Activated CD4-positive, alpha-beta memory T cell treated with anti-CD3 and anti-CD28 coated beads for 36 hours (primary cell): Measurements from ENCODE around the gene PHACTR2. TPM values are rescaled to one million over a fixed set of nuclear protein-coding genes. Genes with fewer than 3 reads are reported as not detected.

ENCODE experiments used
- CTCF ChIA-PET: fragments of 350-600 bp; sonication (Branson Sonifier 250); formaldehyde crosslinking; loops from one replicate; lab custom pipeline; 2021; ENCODE audit warnings: antibody characterized with exemption, inconsistent platforms; lab: Charles Lee
- POLR2A ChIA-PET: fragments of 350-600 bp; sonication (Branson Sonifier 250); formaldehyde crosslinking; loops from one replicate; lab custom pipeline; 2021; ENCODE audit warnings: antibody characterized with exemption; lab: Charles Lee
- DNase-seq: peaks from one replicate; pipeline ENCODE4 v3.0.0-alpha.2; 2020
- H3K27ac Mint-ChIP-seq: one replicate; pipeline ENCODE4 v1.8.0; 2021; ENCODE audit warnings: mixed read lengths
- H3K27me3 Mint-ChIP-seq: one replicate; pipeline ENCODE4 v1.8.0; 2021; ENCODE audit warnings: mixed read lengths
- H3K36me3 Mint-ChIP-seq: one replicate; pipeline ENCODE4 v1.8.0; 2021; ENCODE audit warnings: mixed read lengths
- H3K4me1 Mint-ChIP-seq: one replicate; pipeline ENCODE4 v1.8.0; 2021; ENCODE audit warnings: low read depth, mixed read lengths
- H3K4me3 Mint-ChIP-seq: one replicate; pipeline ENCODE4 v1.8.0; 2021; ENCODE audit warnings: mild to moderate bottlenecking, mixed read lengths
- H3K9me3 Mint-ChIP-seq: one replicate; pipeline ENCODE4 v1.8.0; 2021; ENCODE audit warnings: mixed read lengths
- intact Hi-C: fragments of 100-400 bp; cut with micrococcal nuclease; formaldehyde crosslinking; loops from one replicate; pipeline ENCODE4 v1.15.1; 2023
- total RNA-seq, 2 experiments: library from RNA; stranded (reverse); gene quantifications; one replicate each; pipeline ENCODE4 v1.2.3, GENCODE V29; 2021

PHACTR2 gene
- total RNA-seq, 2 experiments from 2014 or later = 26.1 to 28.1 TPM

DNA sequence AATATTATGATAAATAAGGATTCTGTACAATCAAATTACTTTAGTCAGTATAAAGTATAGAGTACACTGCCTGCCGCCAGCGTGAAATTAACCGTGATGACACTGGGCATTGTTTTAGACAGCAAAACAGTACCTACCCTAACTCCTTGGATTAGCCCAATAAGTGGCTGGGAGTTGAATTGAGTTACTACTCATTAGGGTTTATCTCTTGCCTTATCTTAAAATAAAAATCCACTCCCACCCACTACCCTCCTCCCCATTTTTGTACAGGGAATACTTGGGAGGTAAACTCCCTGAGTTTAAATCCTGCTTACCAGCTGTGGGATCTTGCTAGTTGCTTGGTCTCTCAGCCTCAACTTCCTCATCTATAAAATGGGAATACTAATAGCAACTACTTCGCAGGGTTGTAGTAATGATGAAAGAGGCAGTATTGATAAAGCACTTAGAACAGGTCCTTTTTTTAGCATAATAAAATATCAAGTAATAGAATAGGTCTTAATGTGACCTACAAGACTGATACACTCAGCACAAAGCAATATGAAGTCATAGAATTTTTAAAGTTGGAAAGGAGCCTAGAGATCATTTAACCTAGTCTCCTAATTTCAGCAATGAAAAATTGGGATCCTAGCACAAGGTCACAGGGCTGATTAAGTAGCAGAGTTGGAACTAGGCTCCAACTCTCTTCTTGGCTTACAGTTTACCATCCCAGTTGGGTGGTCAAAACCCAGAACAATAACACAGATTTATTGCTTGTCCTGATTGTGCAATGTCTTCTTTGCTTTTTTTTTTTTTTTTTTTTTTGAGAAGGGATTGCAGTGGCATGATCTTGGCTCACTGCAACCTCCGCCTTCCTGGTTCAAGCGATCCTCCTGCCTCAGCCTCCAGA lies 23.8 kb downstream of the PHACTR2 start:
- POLR2A ChIA-PET = no interaction called here
- Mint-ChIP-seq H3K27ac (no peak overlapping the region), H3K27me3 (no peaks in the 10 kb centered on the region)

DNA sequence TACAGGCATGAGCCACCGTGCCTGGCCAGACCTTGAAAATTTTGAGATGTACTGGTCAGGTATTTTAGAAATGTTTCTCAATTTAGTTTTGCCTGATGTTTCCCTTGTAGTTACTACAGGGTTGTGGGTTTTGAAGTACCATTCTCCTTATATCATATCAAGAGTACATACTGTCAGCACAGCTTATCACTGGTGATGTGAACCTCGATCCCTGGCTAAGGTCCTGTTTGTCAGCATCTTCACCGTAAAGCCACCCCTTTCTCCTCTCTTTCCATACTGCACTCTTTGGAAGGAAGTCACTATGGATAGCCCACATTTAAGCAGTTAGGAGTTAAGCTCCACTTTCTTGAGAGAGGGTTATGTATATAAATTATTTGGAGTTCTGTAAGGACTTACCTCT lies 27.8 kb downstream of the PHACTR2 start:
- Mint-ChIP-seq H3K4me1 (peaks cover 3% of the 10 kb centered on the region), H3K27me3 (no peaks in the 10 kb centered on the region)
- CTCF ChIA-PET = interaction anchor here (1.0 to 1.7 kb wide), 2 partner anchors 10 to 235 kb away, joined by 3 to 5 read pairs; no protein-coding TSS in a partner anchor

More for the DNA sequence above, 23.8 kb downstream of the PHACTR2 start:
- CTCF ChIA-PET = no interaction called here
- H3K4me3 Mint-ChIP-seq = no peak overlapping the region
- no peaks in the 10 kb centered on the region for H3K9me3 Mint-ChIP-seq
- intact Hi-C loops = no loop called here
- peaks cover 5% of the 10 kb centered on the region for H3K36me3 Mint-ChIP-seq
- peaks cover 11% of the 10 kb centered on the region for H3K4me1 Mint-ChIP-seq
- DNase-seq = no peak

DNA sequence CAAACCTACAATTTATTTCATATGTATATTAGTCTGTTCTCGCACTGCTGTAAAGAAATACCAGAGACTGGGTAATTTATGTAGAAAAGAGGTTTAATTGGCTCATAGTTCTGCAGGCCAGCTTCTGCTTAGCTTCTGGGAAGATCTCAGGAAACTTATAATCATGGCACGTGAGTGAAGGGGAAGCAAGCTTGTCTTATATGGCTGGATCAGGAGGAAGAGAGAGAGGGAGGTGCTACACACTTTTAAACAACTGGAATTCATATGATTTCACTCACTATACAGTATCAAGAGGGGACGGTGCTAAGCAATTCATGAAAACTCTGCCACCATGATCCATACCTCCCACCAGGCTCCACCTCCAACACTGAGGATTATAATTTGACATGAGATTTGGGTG lies 29.9 kb downstream of the PHACTR2 start:
- ChIA-PET POLR2A (no interaction called here), CTCF (no interaction called here)
- H3K36me3 Mint-ChIP-seq = peaks cover 6% of the 10 kb centered on the region
- H3K4me3 Mint-ChIP-seq = no peak overlapping the region
- no peak overlapping the region for H3K27ac Mint-ChIP-seq
- no peaks in the 10 kb centered on the region for H3K27me3 Mint-ChIP-seq
- DNase-seq = no peak
- intact Hi-C loops = no loop called here
- H3K9me3 Mint-ChIP-seq = peaks cover 9% of the 10 kb centered on the region
- H3K4me1 Mint-ChIP-seq = peaks cover 3% of the 10 kb centered on the region

More for the DNA sequence above, 27.8 kb downstream of the PHACTR2 start:
- Mint-ChIP-seq H3K9me3 (peaks cover 9% of the 10 kb centered on the region), H3K36me3 (peaks cover 6% of the 10 kb centered on the region), H3K27ac (no peak overlapping the region), H3K4me3 (no peak overlapping the region)
- intact Hi-C loops = no loop called here
- DNase-seq = no peak
- POLR2A ChIA-PET = no interaction called here

DNA sequence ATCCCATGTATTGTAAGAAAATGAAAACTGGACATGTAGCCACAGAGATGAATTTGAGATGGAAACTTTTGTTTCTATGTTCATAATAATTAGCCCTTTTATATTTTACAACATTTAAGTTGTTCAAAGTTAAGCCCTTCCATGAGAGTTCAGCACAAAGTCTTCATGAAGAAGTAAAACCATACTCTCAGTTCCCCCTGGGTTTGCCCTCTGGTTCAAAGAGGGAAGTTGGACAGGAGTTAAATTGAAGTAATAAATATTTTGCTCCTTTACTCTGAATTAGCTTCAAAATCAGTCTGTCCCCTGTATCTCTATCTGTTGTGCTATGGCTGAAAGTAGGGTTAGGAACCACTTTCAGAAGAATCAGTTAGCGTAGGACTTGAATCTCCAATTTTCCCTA lies 31.1 kb downstream of the PHACTR2 start:
- Mint-ChIP-seq H3K36me3 (peaks cover 10% of the 10 kb centered on the region), H3K4me1 (peaks cover 3% of the 10 kb centered on the region), H3K27me3 (no peaks in the 10 kb centered on the region), H3K9me3 (peaks cover 9% of the 10 kb centered on the region), H3K27ac (no peak overlapping the region), H3K4me3 (no peak overlapping the region)
- intact Hi-C loops = no loop called here
- no peak for DNase-seq
- ChIA-PET POLR2A (no interaction called here), CTCF (no interaction called here)

- peaks cover 3% of the 10 kb centered on the region for H3K4me1 Mint-ChIP-seq
- peaks cover 9% of the 10 kb centered on the region for H3K9me3 Mint-ChIP-seq
- intact Hi-C loops = no loop called here
- ChIA-PET CTCF (no interaction called here), POLR2A (no interaction called here)
- peaks cover 5% of the 10 kb centered on the region for H3K36me3 Mint-ChIP-seq
- H3K27ac Mint-ChIP-seq = no peak overlapping the region
- H3K27me3 Mint-ChIP-seq = no peaks in the 10 kb centered on the region
- no peak overlapping the region for H3K4me3 Mint-ChIP-seq
- DNase-seq = no peak
Measured at GRCh38 chr6:143711714-143712113, 33.9 kb downstream of the PHACTR2 start.

DNA sequence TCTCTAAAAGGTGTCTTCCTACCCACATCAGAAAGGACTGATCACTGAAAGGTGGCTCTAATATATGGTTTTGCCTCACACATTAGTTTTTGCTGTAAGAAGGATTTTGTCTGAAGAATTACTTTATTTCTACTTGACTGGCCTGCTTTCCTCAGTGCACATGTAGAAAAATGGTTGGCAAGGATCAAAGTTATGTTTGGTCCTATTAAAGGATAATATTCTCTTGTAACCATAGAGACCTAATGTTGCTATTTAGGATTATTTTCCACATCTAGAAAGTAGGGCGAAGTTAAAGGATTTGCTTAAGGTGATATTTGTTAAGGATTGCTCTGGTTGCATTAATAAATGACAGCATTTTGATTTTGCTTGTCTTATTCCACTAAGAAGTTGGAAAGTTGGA lies 40.7 kb downstream of the PHACTR2 start:
- Mint-ChIP-seq H3K9me3 (peaks cover 8% of the 10 kb centered on the region), H3K36me3 (peaks cover 18% of the 10 kb centered on the region), H3K27ac (no peak overlapping the region), H3K27me3 (no peaks in the 10 kb centered on the region), H3K4me1 (no peaks in the 10 kb centered on the region), H3K4me3 (no peak overlapping the region)
- ChIA-PET CTCF (no interaction called here), POLR2A (no interaction called here)
- intact Hi-C loops = no loop called here
- no peak for DNase-seq

GRCh38 chr6:143721642-143722041 lies 43.9 kb downstream of the PHACTR2 start:
- ChIA-PET CTCF (no interaction called here), POLR2A (interaction anchor here (1.1 kb wide), 1 partner anchor 84 kb away, joined by 3 read pairs; no protein-coding TSS in a partner anchor)
- Mint-ChIP-seq H3K9me3 (peaks cover 13% of the 10 kb centered on the region), H3K27me3 (no peaks in the 10 kb centered on the region), H3K4me3 (no peak overlapping the region), H3K4me1 (peaks cover 7% of the 10 kb centered on the region), H3K27ac (no peak overlapping the region), H3K36me3 (peaks cover 29% of the 10 kb centered on the region)
- intact Hi-C loops = loop anchor here (5.0 kb wide), 1 partner anchor 36 kb away; no protein-coding TSS in a partner anchor
- no peak for DNase-seq

GRCh38 chr6:143724876-143725275 lies 47.1 kb downstream of the PHACTR2 start:
- ChIA-PET CTCF (no interaction called here), POLR2A (no interaction called here)
- peaks cover 26% of the 10 kb centered on the region for H3K36me3 Mint-ChIP-seq
- H3K27ac Mint-ChIP-seq = no peak overlapping the region
- peaks cover 13% of the 10 kb centered on the region for H3K9me3 Mint-ChIP-seq
- intact Hi-C loops = loop anchor here (5.0 kb wide), 1 partner anchor 32 kb away; no protein-coding TSS in a partner anchor
- peaks cover 17% of the 10 kb centered on the region for H3K4me1 Mint-ChIP-seq
- no peak for DNase-seq
- no peaks in the 10 kb centered on the region for H3K27me3 Mint-ChIP-seq
- no peak overlapping the region for H3K4me3 Mint-ChIP-seq

- H3K27ac Mint-ChIP-seq = no peak overlapping the region
Measured at GRCh38 chr6:143726015-143726647, 48.4 kb downstream of the PHACTR2 start.

GRCh38 chr6:143727035-143727434 lies 49.3 kb downstream of the PHACTR2 start:
- Mint-ChIP-seq H3K4me3 (no peak overlapping the region), H3K4me1 (peaks cover 27% of the 10 kb centered on the region), H3K27ac (no peak overlapping the region), H3K27me3 (no peaks in the 10 kb centered on the region), H3K9me3 (peaks cover 13% of the 10 kb centered on the region), H3K36me3 (peaks cover 28% of the 10 kb centered on the region)
- DNase-seq = no peak
- intact Hi-C loops = no loop called here
- POLR2A ChIA-PET = no interaction called here
- CTCF ChIA-PET = no interaction called here

More at GRCh38 chr6:143726015-143726647, 48.4 kb downstream of the PHACTR2 start:
- Mint-ChIP-seq H3K9me3 (peaks cover 13% of the 10 kb centered on the region), H3K36me3 (peaks cover 28% of the 10 kb centered on the region), H3K4me1 (peaks cover 21% of the 10 kb centered on the region), H3K4me3 (no peak overlapping the region), H3K27me3 (no peaks in the 10 kb centered on the region)
- POLR2A ChIA-PET = no interaction called here
- intact Hi-C loops = no loop called here
- no peak for DNase-seq
- CTCF ChIA-PET = no interaction called here

GRCh38 chr6:143731789-143732188 lies 54.0 kb downstream of the PHACTR2 start:
- intact Hi-C loops = no loop called here
- Mint-ChIP-seq H3K36me3 (peaks cover 2% of the 10 kb centered on the region), H3K27me3 (no peaks in the 10 kb centered on the region), H3K4me3 (no peak overlapping the region), H3K4me1 (peaks cover 42% of the 10 kb centered on the region), H3K27ac (no peak overlapping the region), H3K9me3 (no peaks in the 10 kb centered on the region)
- POLR2A ChIA-PET = no interaction called here
- CTCF ChIA-PET = interaction anchor here (1.0 kb wide), 1 partner anchor 156 kb away, joined by 3 read pairs; no protein-coding TSS in a partner anchor
- DNase-seq = no peak

DNA sequence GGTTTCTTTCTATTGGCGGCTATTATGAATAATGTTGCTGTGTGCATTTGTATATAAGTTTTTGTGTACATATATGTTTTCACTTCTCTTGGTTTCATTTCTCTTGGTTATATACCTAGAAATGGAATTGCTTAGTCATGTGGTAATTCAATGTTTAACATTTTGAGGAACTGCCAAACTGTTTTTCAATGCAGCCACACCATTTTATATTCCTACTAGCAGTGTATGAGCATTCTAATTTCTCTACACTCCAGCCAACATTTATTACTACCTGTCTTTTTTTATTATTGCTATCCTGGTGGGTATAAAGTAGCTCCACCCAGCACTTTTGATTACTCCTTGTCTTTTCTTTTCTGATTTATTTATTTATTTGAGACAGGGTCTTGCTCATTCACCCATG lies 54.8 kb downstream of the PHACTR2 start:
- Mint-ChIP-seq H3K4me3 (no peak overlapping the region), H3K4me1 (peaks cover 34% of the 10 kb centered on the region), H3K27ac (no peak overlapping the region), H3K9me3 (no peaks in the 10 kb centered on the region), H3K27me3 (no peaks in the 10 kb centered on the region), H3K36me3 (peaks cover 2% of the 10 kb centered on the region)
- ChIA-PET CTCF (interaction anchor here (1.0 kb wide), 1 partner anchor 157 kb away, joined by 3 read pairs; no protein-coding TSS in a partner anchor), POLR2A (no interaction called here)
- intact Hi-C loops = no loop called here
- no peak for DNase-seq
